GM12878 (cell line): ENCODE data around the gene CENATAC. TPM values are rescaled to one million over a fixed set of nuclear protein-coding genes. Genes with fewer than 3 reads are reported as not detected.

Experiments
- CBFB ChIP-seq: IDR thresholded peaks from 2 replicates; pipeline ENCODE4 v1.6.1; 2016; ENCODE audit warnings: antibody characterized with exemption, low read depth
- EED ChIP-seq: sonication (generic); IDR thresholded peaks from 2 replicates; pipeline ENCODE4 v1.6.1; 2016; ENCODE audit warnings: antibody characterized with exemption, low read depth
- EGR1 ChIP-seq, 2 experiments: IDR thresholded peaks; 1 replicate in 1 of 2; 2 replicates in 1 of 2; pipeline ENCODE4 v1.6.1; 2011 to 2012; ENCODE audit warnings: low read depth in 2 of 2, low read length in 2 of 2, borderline replicate concordance in 1 of 2, mild to moderate bottlenecking in 1 of 2, moderate library complexity in 1 of 2
- MYB ChIP-seq: fragments of 150-350 bp; IDR thresholded peaks from 2 replicates; pipeline ENCODE4 v1.6.1; 2014; ENCODE audit warnings: mild to moderate bottlenecking, low read depth, low read length, borderline replicate concordance
- RUNX3 ChIP-seq: IDR thresholded peaks from 2 replicates; pipeline ENCODE4 v1.6.1; 2012; ENCODE audit warnings: low read length, inconsistent platforms
- polyA plus RNA-seq, 11 experiments: library from polyadenylated mRNA; depleted of rRNA in 4 of 11; unstranded in 6 of 11; stranded (reverse) in 5 of 11; fragments of >200 nt; fragmentation: Nextera tagmentation in 4 of 11; fragmentation: Illumina TruSeq in 1 of 11; extraction: Ambion mirVana in 4 of 11; extraction: Trizol in 1 of 11; gene quantifications; 1 replicate in 1 of 11; 2 replicates in 10 of 11; pipeline versions ENCODE4 v1.2.1 to v1.2.3, GENCODE V29; 2011 to 2016; ENCODE audit warnings: inconsistent platforms in 2 of 11, missing spikeins in 2 of 11, low read depth in 1 of 11
- total RNA-seq, 4 experiments: library from RNA; depleted of rRNA in 3 of 4; stranded (reverse); fragments of >200 nt in 3 of 4; fragmentation: Illumina TruSeq in 1 of 4; extraction: Trizol in 1 of 4; gene quantifications; 2 replicates each; pipeline versions ENCODE4 v1.2.1 to v1.2.3, GENCODE V29; 2013 to 2021
- TF ChIP-seq, protein P1 (sequence below): fragments of 450-650 bp; IDR thresholded peaks from 2 replicates; pipeline ENCODE4 v1.6.1; 2016; ENCODE audit warnings: mild to moderate bottlenecking, moderate library complexity, borderline replicate concordance
- TF ChIP-seq, protein P2 (sequence below): fragments of 450-650 bp; IDR thresholded peaks from 2 replicates; pipeline ENCODE4 v1.6.1; 2017; ENCODE audit warnings: mild to moderate bottlenecking, moderate library complexity

CENATAC gene
- total and polyA plus RNA-seq, 10 of the 15 experiments (the other 5 are each of a cell fraction or from before 2014, with no cell fraction given) = 4.8 to 37.1 (median 24.1) TPM

DNA sequence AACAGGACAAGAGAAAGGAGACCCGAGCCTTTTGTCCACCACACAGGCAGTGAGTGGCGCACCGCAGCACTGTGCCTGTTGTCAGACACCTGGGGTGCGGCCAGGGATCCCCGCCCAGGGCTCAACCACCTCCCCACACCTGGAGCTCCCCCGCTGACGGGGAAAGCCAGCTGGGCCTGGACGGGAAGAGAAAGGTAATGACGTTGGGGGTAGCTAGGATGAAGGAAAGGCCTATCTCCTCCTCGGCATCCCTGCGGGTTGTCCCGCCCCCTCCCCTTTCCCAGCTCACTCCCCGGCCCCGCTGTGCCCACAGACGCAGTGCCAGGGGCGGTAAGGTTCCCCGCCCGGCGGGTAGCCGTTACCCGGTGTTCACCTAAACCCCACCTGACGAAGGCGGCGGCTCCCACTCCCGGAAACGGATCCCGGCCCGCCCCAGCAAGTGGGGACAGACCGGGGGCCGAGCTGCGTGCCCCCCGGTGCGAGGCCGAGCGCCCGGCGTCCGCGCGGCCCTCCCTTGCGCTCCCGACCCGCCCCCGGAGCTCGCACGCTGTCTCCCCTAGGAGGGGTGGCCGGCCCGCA lies 58.6 kb downstream of the CENATAC start (continued):
- TF ChIP-seq, protein P1, sequence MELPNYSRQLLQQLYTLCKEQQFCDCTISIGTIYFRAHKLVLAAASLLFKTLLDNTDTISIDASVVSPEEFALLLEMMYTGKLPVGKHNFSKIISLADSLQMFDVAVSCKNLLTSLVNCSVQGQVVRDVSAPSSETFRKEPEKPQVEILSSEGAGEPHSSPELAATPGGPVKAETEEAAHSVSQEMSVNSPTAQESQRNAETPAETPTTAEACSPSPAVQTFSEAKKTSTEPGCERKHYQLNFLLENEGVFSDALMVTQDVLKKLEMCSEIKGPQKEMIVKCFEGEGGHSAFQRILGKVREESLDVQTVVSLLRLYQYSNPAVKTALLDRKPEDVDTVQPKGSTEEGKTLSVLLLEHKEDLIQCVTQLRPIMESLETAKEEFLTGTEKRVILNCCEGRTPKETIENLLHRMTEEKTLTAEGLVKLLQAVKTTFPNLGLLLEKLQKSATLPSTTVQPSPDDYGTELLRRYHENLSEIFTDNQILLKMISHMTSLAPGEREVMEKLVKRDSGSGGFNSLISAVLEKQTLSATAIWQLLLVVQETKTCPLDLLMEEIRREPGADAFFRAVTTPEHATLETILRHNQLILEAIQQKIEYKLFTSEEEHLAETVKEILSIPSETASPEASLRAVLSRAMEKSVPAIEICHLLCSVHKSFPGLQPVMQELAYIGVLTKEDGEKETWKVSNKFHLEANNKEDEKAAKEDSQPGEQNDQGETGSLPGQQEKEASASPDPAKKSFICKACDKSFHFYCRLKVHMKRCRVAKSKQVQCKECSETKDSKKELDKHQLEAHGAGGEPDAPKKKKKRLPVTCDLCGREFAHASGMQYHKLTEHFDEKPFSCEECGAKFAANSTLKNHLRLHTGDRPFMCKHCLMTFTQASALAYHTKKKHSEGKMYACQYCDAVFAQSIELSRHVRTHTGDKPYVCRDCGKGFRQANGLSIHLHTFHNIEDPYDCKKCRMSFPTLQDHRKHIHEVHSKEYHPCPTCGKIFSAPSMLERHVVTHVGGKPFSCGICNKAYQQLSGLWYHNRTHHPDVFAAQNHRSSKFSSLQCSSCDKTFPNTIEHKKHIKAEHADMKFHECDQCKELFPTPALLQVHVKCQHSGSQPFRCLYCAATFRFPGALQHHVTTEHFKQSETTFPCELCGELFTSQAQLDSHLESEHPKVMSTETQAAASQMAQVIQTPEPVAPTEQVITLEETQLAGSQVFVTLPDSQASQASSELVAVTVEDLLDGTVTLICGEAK = no peak
- TF ChIP-seq EGR1 (IDR thresholded peaks at IDR 0.05; ENCODE audit: borderline replicate concordance in 1 of 2, low read depth in 2 of 2, low read length in 2 of 2) (0 out of 3 replicates have a peak, but pooled peaks of 1 of the 2 experiments have one; percentile 35), CBFB (no peak), EED (0 out of 2 replicates have a peak, but pooled peaks have one; percentile 32), RUNX3 (peak; percentile 10; the same call in 1 of the 2 replicates), MYB (no peak)
- TF ChIP-seq, protein P2, sequence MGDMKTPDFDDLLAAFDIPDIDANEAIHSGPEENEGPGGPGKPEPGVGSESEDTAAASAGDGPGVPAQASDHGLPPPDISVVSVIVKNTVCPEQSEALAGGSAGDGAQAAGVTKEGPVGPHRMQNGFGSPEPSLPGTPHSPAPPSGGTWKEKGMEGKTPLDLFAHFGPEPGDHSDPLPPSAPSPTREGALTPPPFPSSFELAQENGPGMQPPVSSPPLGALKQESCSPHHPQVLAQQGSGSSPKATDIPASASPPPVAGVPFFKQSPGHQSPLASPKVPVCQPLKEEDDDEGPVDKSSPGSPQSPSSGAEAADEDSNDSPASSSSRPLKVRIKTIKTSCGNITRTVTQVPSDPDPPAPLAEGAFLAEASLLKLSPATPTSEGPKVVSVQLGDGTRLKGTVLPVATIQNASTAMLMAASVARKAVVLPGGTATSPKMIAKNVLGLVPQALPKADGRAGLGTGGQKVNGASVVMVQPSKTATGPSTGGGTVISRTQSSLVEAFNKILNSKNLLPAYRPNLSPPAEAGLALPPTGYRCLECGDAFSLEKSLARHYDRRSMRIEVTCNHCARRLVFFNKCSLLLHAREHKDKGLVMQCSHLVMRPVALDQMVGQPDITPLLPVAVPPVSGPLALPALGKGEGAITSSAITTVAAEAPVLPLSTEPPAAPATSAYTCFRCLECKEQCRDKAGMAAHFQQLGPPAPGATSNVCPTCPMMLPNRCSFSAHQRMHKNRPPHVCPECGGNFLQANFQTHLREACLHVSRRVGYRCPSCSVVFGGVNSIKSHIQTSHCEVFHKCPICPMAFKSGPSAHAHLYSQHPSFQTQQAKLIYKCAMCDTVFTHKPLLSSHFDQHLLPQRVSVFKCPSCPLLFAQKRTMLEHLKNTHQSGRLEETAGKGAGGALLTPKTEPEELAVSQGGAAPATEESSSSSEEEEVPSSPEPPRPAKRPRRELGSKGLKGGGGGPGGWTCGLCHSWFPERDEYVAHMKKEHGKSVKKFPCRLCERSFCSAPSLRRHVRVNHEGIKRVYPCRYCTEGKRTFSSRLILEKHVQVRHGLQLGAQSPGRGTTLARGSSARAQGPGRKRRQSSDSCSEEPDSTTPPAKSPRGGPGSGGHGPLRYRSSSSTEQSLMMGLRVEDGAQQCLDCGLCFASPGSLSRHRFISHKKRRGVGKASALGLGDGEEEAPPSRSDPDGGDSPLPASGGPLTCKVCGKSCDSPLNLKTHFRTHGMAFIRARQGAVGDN = no peak
